HG02571 (cell line): Measurements from ENCODE around the gene AKR1C8.
"Not testable (repeated sequence)": the region's sequence is repeated elsewhere in the genome, so short reads cannot be mapped to it uniquely, and the experiment has no call there.

Experiments used
- ATAC-seq: cut with Tn5 transposase; IDR thresholded peaks from one replicate; pipeline ENCODE4 v1.9.1; 2021; ENCODE audit warnings: mild to moderate bottlenecking, moderate library complexity; ENCODE audit not compliant: unreplicated experiment

AKR1C8 gene

DNA sequence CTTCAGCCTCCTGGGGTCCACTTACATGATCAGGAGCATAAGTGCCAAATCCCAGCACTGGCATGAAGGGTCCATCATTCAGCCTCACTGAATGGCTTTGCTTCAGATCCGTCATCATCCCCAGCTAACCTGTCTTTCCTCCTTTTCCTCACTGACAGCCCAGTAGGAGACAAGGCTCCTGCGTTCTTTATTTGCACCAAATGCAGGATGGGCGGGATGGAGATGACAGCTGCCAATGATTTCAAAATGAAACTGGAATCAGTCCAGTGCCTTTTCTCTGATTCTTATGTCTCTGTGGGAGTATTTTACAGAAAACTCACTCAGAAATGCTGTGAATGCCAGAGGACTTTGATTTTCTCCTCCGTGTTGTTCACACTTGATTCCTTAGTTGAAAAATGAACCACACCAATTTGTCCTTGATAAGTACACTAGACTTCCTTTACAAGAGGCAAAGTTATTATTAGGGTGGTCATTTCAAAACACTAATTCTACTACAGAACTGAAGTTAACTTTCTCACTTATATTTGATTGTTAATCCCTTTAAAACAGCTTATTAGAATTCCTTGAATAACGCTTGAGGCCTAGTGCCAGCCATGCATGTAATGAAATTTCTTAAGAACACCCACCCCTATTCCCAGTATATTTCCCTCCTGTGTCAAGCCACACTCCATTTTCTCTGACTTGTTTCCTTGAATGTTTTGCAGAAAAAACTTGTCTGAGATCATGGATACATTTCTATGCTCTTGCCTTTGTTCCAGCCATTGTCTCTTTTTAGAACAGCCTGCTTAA is at the start of gene AKR1C8:
TSS of gene AKR1C8 (minus strand) at position 164 of the 789 bp plus-strand sequence. CDS start at position 118, 46 bp downstream.
- ATAC-seq = no peak

DNA sequence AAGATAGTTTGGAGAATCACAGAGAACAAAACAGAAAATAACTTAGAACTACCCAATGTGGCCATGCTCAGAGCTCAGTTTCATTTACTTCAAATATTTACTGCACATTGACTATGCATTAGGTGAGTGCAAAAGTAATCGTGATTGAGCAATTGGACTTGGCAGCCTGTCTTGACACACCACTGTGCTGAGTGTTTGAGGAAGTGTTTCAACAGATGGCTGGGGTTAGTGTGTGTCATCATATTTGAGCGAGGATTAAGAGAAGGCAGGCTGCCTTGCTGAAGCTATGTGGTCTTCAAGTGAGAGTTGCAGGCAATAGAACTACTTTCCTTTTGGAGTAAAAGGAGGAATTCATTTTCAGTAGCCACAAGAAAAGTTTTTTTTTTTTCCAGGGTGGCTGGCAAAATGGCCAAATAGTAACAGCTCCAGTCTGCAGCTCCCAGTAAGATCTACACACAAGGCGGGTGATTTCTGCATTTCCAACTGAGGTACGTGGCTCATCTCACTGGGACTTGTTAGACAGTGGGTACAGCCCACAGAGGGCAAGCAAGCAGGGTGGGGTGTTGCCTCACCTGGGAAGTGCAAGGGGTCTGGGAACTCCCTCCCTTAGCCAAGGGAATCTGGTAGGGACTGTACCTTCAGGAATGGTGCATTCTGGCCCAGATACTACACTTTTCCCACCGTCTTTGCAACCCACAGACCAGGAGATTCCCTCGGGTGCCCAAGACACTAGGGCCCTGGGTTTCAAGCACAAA is 49.3 kb upstream of the AKR1C8 start:
- no peak for ATAC-seq

DNA sequence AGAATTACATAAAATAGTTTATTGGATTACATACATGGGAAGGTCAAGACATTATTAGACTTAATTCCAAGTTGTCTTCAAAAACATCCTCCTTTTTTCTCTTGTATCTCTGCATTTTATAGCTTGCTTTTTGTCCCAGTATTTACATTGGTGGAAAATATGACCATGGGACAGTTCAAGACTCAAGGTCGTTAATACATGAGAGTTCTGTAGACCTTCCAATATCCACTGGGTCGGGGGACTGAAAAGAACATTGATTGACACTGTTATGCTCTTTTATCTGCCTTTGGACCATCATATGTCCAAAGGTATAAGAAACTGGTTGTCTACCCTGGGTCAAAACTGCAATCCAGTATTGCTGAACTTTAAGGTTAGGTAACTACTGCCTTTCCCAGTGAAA is 48.4 kb upstream of the AKR1C8 start:
- ATAC-seq = no peak

DNA sequence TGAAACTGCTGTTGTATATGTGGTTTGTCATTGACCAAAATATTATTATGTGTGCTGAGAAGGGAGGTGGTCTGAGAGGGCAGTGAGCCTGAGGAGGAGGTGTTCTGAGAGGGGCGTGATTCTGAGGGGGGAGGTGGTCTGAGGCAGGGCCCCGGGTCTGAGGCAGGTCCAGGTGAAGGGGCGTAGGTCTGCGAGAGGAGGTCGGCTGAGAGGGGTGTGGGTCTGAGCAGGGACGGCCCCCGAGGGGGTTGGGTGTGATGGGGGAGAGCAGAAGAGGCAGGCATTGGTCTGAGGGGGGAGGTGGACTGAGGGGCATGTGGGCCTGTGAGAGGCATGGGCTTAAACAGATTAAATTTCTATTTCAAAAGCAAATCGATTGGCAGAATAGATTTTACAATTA is 44.1 kb upstream of the AKR1C8 start:
- no peak for ATAC-seq

DNA sequence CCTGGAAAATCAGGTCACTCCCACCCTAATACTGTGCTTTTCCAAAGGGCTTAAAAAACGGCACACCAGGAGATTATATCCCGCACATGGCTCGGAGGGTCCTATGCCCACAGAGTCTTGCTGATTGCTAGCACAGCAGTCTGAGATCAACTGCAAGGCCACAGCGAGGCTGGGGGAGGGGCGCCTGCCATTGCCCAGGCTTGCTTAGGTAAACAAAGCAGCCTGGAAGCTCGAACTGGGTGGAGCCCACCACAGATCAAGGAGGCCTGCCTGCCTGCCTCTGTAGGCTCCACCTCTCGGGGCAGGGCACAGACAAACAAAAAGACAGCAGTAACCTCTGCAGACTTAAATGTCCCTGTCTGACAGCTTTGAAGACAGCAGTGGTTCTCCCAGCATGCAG is 38.0 kb upstream of the AKR1C8 start:
- not testable (repeated sequence) for ATAC-seq

- ATAC-seq = no peak
Observed at GRCh38 chr10:5219262-5219661, 34.3 kb upstream of the AKR1C8 start.

DNA sequence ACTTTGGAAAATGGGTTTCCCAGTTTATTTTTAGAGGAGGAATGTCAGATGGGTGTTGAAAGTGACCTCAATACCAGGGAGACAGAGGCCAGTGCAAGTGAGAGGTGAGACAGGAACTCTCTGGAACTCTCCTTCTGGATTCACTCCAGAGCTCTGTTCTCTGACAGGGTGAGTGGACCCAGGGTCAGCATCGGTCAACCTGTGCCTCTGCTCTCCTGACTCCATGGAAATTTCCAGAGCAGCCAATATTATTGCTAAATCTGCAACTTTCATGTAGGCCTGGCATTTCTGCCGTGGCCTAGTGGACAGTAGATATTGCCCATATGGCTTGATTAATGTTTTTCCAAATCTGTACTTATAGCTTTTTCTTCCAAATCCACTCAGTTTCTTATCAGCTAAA is 31.9 kb upstream of the AKR1C8 start:
- ATAC-seq = no peak

- ATAC-seq = no peak
Observed at GRCh38 chr10:5211696-5212536, 27.0 kb upstream of the AKR1C8 start.

GRCh38 chr10:5210261-5210660 is 25.3 kb upstream of the AKR1C8 start:
- not testable (repeated sequence) for ATAC-seq

- ATAC-seq = not testable (repeated sequence)
Observed at GRCh38 chr10:5209776-5210175, 24.8 kb upstream of the AKR1C8 start.

DNA sequence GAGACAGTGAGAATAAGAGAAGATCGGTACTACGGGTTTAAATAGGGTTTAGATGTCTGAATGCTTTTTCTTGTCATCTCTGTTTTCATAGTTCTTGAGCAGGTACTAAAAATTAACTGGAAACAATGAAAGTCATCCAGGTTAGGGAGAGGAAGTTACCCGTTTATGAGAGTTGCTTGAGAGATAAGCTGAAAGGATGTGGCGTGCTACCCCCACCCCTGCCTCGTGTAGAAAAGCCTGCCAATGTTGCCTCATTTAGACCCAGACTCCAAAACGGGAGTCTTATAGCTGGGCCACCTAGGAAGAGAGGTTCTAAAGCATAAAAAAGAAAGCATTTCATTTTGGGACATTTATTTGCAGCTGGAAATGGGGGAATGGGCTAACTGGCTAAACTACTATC is 21.8 kb upstream of the AKR1C8 start:
- no peak for ATAC-seq

DNA sequence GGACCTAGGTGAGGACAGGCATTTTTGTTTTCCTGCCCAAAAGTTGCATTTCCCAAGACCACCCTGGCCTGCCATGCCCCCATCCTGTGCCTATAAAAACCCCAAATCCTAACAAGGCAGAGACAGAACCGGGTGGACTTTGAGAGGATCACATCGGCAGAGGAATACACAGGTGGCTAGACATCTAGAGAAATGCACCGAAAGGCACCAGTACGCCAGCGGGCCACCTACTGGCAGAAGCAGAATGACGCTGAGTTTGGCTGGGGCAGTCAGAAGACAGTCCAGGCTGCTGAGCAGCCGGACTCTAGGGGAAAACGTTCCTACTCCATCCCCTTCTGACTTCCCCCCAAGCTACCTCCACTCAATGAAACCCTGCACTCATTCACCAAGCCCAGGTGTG is 14.4 kb upstream of the AKR1C8 start:
- no peak for ATAC-seq

DNA sequence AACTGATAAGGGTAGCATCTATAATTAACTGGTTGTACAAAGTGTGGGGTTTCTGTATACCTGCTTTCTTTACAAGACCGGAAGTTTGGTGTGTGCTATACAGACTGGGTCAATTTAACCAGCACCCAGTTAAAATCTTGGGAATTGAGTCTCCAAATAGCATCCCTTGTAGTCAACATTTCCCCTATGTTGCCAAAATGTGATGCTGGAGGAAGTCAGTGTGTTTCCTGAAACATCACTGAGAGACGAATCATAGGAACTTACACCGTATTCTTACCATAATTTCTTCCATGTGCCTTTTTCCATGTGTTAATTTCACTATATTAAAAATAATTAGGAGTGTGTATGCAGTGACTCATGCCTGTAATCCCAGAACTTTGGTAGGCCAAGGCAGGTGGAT is 13.4 kb upstream of the AKR1C8 start:
- no peak for ATAC-seq

DNA sequence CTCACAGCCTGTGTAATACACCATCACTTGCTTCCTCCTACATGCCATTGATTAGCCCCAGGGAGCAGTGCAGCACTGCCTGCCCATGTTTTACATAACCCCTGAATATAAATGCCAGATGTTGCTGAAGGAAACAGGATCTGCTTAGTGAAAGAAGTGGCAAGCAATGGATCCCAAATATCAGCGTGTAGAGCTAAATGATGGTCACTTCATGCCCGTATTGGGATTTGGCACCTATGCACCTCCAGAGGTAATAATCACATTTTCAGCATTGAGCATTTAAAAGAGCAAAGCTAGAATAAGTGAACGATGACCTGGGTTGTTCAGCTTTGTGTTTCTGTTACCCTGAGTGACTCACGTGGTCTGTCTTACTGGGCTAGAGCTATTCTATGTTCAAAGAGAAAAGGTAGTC is 11.8 kb upstream of the AKR1C8 start, which contains the start of gene AKR1C4:
TSS of gene AKR1C4 (plus strand) at position 136 of the 412 bp plus-strand sequence. CDS start at position 167, 31 bp downstream.
- no peak for ATAC-seq

DNA sequence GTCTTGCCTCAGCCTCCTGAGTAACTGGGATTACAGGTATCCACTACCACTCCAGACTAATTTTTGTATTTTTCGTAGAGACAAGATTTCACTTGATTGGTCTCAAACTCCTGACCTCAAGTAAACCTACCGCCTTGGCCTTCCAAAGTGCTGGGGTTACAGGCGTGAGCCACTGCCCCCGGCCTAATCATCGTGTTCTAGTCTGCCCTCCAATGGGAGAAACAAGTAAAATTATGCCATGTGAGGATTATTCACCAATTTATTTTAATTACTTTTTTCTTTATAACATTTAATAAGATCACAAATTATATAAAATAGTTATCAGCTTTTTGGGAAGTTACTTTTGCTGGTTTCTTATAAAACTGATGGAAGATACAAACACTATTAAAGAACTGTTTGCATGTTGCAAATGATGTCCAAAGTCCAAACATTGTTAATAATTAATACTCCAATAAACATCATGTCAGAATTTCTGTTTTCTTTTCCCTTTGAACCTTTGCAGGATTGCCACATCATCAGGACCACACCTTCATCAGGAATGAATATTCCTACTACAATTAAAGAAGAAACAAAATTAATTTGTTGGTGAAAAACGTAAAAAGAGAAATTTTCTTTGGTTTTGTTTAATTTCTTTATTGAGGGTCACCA is 10.9 kb upstream of the AKR1C8 start:
- no peak for ATAC-seq

GRCh38 chr10:5194431-5194830 is 9.5 kb upstream of the AKR1C8 start:
- no peak for ATAC-seq

DNA sequence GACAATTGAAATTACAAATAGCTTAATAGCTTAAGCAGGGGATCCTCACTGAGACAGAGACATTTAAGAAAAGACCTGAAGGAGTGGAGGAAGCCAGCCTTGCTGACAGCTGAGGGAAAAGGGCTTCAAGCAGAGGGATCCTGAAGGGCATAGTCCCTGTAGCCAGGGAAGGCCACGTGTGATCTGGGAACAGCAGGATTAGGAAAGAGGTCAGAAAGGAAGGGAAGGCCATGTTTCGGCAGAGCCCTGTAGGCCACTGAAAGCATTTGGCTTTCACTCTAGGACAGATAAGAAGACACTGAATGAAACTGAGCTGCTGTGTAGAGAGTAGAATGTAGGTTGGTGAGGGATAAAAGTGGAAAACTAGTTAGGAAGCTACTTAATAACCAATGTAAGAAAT is 3.4 kb upstream of the AKR1C8 start:
- no peak for ATAC-seq

DNA sequence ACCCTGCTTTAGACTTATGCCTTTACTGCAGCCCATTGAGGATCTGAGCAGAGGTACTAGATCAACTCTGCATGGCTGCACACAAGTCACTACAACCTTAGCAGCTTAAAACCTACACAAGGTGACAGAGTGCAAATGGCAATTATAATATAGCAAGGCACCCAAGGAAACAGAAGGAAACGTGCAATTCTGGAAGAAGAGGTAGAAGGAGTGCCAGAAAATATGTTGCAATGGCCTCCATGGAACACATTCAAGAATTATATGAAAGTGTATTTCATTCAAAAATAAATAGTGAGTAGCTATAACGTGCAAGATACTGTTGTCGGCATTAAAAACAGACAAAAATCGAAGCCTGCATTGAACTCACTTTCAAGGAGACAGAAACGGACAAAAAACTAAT is 2.9 kb upstream of the AKR1C8 start:
- ATAC-seq = no peak

GRCh38 chr10:5183923-5184322 is 1.0 kb downstream of the AKR1C8 start:
- no peak for ATAC-seq

DNA sequence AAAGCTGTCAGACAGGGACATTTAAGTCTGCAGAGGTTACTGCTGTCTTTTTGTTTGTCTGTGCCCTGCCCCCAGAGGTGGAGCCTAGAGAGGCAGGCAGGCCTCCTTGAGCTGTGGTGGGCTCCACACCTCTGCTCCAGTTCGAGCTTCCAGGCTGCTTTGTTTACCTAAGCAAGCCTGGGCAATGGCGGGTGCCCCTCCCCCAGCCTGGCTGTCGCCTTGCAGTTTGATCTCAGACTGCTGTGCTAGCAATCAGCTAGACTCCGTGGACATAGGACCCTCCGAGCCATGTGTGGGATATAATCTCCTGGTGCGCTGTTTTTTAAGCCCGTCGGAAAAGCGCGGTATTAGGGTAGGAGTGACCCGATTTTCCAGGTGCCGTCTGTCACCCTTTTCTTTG is 4.4 kb downstream of the AKR1C8 start:
- ATAC-seq = not testable (repeated sequence)

GRCh38 chr10:5175581-5175980 is 9.4 kb downstream of the AKR1C8 start:
- not testable (repeated sequence) for ATAC-seq
